Transverse colon (tissue), 4 donors: ENCODE results near the gene NCR2. TPM values are rescaled to one million over a fixed set of nuclear protein-coding genes. Genes with fewer than 3 reads are reported as not detected.

Experiments
- DNase-seq: peaks from one replicate; pipeline ENCODE4 v3.0.0-alpha.2; 2019
- H3K27ac ChIP-seq, 4 donors: fragments of 200-600 bp; sonication (generic); 2 replicates each; pipeline ENCODE4 v1.5.1; 2016 to 2018; ENCODE audit warnings: inconsistent platforms in 4 of 4
- H3K27me3 ChIP-seq: fragments of 200-600 bp; sonication (generic); 2 replicates; pipeline ENCODE4 v1.5.1; 2017; ENCODE audit warnings: inconsistent platforms
- H3K36me3 ChIP-seq, 4 donors: fragments of 200-600 bp; sonication (generic); 2 replicates each; pipeline ENCODE4 v1.5.1; 2017 to 2019; ENCODE audit warnings: inconsistent platforms in 4 of 4
- H3K4me1 ChIP-seq, 4 donors: fragments of 200-600 bp; sonication (generic); 2 replicates each; pipeline ENCODE4 v1.5.1; 2017 to 2020; ENCODE audit warnings: inconsistent platforms in 4 of 4
- H3K4me3 ChIP-seq, 4 donors: fragments of 200-600 bp; sonication (generic); 1 replicate in 1 of 4; 2 replicates in 3 of 4; pipeline versions ENCODE4 v1.5.1 to v1.6.1; 2017 to 2019; ENCODE audit warnings: inconsistent platforms in 4 of 4
- H3K9me3 ChIP-seq, 2 donors: fragments of 200-600 bp; sonication (generic); 2 replicates each; pipeline ENCODE4 v1.5.1; 2017 to 2019; ENCODE audit warnings: inconsistent platforms in 2 of 2
- CTCF ChIP-seq, 5 experiments: fragments of 200-600 bp in 3 of 5; fragments of 450-650 bp in 2 of 5; sonication (generic) in 3 of 5; IDR thresholded peaks; 1 replicate in 2 of 5; 2 replicates in 3 of 5; pipeline ENCODE4 v1.5.1; 2016 to 2017; ENCODE audit warnings: antibody characterized with exemption in 5 of 5, inconsistent platforms in 3 of 5, mild to moderate bottlenecking in 2 of 5, moderate library complexity in 1 of 5
- EP300 ChIP-seq: sonication (generic); formaldehyde crosslinking; IDR thresholded peaks from one replicate; pipeline ENCODE4 v1.6.1; 2017; ENCODE audit warnings: antibody characterized with exemption, low read depth
- POLR2A ChIP-seq: fragments of 450-650 bp; IDR thresholded peaks from one replicate; pipeline ENCODE4 v1.6.1; 2016; ENCODE audit warnings: antibody characterized with exemption, mild to moderate bottlenecking, moderate library complexity
- POLR2AphosphoS5 ChIP-seq, 3 donors: sonication (generic); formaldehyde crosslinking; IDR thresholded peaks; one replicate each; pipeline ENCODE4 v1.6.1; 2016; ENCODE audit warnings: antibody characterized with exemption in 3 of 3
- WGBS, 2 donors: methylation state at CpG; one replicate each; pipeline ENCODE4 v1.1.5; 2018; ENCODE audit warnings: low coverage in 1 of 2; 5-methylcytosine and 5-hydroxymethylcytosine counted together
- in situ Hi-C, 4 donors: fragments of 200-750 bp; cut with MboI; loops; one replicate each; pipeline versions ENCODE4 v1.15.0 to v1.15.1; 2017; ENCODE audit warnings: low sequenced_read_pairs in 3 of 4, low pct_ligation_motif_present in 1 of 4, low pct_unique_long_range_greater_than_20kb in 1 of 4
- intact Hi-C: fragments of 100-400 bp; cut with DNase I; formaldehyde crosslinking; loops from one replicate; pipeline ENCODE4 v1.15.1; 2023; ENCODE audit warnings: low total_unique reads
- total RNA-seq, 4 donors: library from RNA; depleted of rRNA; stranded (reverse); fragments of >200 nt; gene quantifications; one replicate each; pipeline ENCODE4 v1.1.0, GENCODE V29; 2016

NCR2 gene
- total RNA-seq, 4 donors from 2014 or later = not detected

DNA sequence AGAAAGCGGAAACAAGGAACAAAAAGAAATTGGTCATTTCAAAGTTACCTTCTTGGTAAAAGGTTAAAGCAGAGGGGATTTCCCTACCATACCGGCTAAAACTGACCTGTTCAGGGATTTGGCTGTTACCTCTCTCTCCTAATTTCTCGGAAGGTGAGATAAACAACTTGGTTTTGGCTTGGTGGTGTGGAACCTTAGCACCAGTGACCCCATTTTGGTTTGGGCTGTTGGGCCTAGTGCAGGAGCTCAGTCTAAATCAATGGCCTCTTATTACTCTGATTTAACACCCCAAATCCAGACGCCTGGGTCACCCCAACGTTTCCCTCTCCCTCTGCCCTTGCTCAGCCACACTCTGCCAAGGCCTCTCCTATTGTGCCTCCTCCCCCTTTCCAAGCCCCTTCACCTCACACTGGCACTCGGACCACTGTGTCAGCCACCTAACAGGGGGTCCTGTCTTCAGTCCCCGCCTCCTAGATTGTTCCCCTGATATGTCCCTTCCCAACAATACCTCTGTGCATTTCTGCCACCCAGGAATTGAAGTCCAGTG lies 8.3 kb downstream of the NCR2 start:
- TF ChIP-seq EP300 (no peak), POLR2AphosphoS5 (IDR thresholded peaks at IDR 0.05) (no peak), CTCF (IDR thresholded peaks at IDR 0.05) (no peak), POLR2A (no peak)
- 82 to 87% methylated on average over 4 to 7 of the region's 7 CpGs for WGBS, 2 donors
- H3K27me3 ChIP-seq = no peaks in the 10 kb centered on the region
- no peaks in the 10 kb centered on the region for H3K4me1 ChIP-seq
- H3K36me3 ChIP-seq = no peaks in the 10 kb centered on the region
- intact Hi-C loops (no loop called here), in situ Hi-C loops (no loop called here)
- no peak overlapping the region for H3K27ac ChIP-seq
- no peaks in the 10 kb centered on the region for H3K9me3 ChIP-seq
- no peak for DNase-seq
- no peak overlapping the region for H3K4me3 ChIP-seq

DNA sequence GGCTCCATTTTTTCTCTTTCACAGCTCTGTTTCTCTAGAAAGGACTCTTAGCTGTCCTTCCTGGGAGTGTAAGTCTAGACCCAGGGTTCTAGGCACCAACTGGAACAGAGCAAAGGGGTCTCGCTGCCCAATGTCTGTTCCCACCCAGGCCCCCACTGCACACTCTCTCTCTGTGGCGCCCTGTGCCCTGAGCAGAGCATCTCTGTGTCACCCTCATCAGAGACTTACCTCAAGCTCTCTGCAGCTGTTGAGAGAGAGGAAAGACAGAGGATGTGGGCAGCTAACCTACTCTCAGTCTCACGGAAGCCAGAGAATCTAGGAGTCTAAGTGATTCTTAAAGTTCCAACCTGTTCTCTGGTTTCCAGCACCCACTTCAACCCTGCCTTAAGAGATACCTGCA lies 9.5 kb downstream of the NCR2 start:
- in situ Hi-C loops (no loop called here), intact Hi-C loops (no loop called here)
- Histone ChIP-seq H3K27ac (no peak overlapping the region), H3K4me1 (no peaks in the 10 kb centered on the region), H3K9me3 (no peaks in the 10 kb centered on the region), H3K4me3 (no peak overlapping the region), H3K36me3 (no peaks in the 10 kb centered on the region), H3K27me3 (peaks cover 7% of the 10 kb centered on the region)
- 40 to 62% methylated on average over 1 to 3 of the region's 3 CpGs for WGBS, 2 donors
- no peak for DNase-seq
- TF ChIP-seq POLR2AphosphoS5 (IDR thresholded peaks at IDR 0.05) (no peak), EP300 (no peak), CTCF (IDR thresholded peaks at IDR 0.05) (no peak), POLR2A (no peak)

DNA sequence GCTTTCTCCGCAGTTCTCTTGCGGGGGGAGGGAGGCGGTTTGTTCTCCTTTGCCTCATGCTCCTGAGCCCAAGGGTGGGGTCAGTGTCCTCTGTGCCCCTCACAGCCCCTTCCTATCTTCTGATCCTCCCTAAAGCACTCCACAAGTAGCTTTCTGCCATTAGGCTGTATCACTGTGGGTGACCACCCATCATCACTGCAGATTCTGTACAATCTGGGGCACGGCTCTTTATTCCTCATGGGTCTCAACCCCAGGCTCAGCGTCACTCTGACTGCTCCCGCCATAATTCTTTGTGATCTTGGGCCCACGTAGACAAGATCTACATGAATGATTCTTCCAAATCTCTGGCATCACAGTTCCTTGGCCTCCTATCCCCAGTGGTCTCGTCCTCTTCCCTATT lies 10.5 kb downstream of the NCR2 start:
- no peaks in the 10 kb centered on the region for H3K9me3 ChIP-seq
- WGBS, 2 donors = 94% methylated on average over 8 of the region's 8 CpGs; no CpG with 5 or more reads in 1 of the 2 donors
- TF ChIP-seq EP300 (no peak), POLR2A (no peak), CTCF (IDR thresholded peaks at IDR 0.05) (no peak), POLR2AphosphoS5 (IDR thresholded peaks at IDR 0.05) (no peak)
- no peaks in the 10 kb centered on the region for H3K4me1 ChIP-seq
- H3K36me3 ChIP-seq = no peaks in the 10 kb centered on the region
- DNase-seq = no peak
- no peak overlapping the region for H3K27ac ChIP-seq
- intact Hi-C loops = no loop called here
- H3K27me3 ChIP-seq = peaks cover 15% of the 10 kb centered on the region
- in situ Hi-C loops = no loop called here
- H3K4me3 ChIP-seq = no peak overlapping the region

GRCh38 chr6:41346441-41346840 lies 11.0 kb downstream of the NCR2 start:
- 84 to 85% methylated on average over 4 of the region's 4 CpGs for WGBS, 2 donors
- Histone ChIP-seq H3K4me1 (no peaks in the 10 kb centered on the region), H3K36me3 (no peaks in the 10 kb centered on the region), H3K27ac (no peak overlapping the region), H3K4me3 (no peak overlapping the region), H3K27me3 (peaks cover 15% of the 10 kb centered on the region), H3K9me3 (no peaks in the 10 kb centered on the region)
- intact Hi-C loops = no loop called here
- in situ Hi-C loops = no loop called here
- TF ChIP-seq EP300 = no peak
- TF ChIP-seq CTCF (IDR thresholded peaks at IDR 0.05) = no peak
- TF ChIP-seq POLR2A = no peak
- TF ChIP-seq POLR2AphosphoS5 (IDR thresholded peaks at IDR 0.05) = no peak
- no peak for DNase-seq
